COR-L47 (cell line): ENCODE results near the gene PITX1.

Experiments used
- DNase-seq: peaks from one replicate; lab custom pipeline; 2025; lab: John Stamatoyannopoulos, UW

Gene PITX1

DNA sequence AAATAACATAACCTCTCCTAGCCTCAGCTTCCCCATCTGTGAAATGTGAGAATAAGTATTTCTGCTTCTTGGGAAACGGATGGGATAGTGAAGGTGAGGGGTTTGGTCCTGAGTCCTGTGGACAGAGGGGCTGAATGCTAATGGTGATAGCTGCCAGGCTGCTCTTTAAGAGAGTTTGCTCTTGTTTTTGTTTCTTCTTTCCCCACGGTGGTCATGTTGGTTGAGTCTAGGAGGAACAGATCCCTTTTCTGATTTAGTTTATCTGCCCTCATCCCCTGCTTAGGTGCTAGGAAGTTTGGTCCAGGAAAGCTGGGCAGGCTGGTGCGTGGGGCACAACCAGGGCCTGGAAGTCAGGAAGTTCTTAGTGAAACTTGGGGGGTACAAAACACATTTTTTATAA, 7.7 kb upstream of the PITX1 start:
- no peak for DNase-seq

DNA sequence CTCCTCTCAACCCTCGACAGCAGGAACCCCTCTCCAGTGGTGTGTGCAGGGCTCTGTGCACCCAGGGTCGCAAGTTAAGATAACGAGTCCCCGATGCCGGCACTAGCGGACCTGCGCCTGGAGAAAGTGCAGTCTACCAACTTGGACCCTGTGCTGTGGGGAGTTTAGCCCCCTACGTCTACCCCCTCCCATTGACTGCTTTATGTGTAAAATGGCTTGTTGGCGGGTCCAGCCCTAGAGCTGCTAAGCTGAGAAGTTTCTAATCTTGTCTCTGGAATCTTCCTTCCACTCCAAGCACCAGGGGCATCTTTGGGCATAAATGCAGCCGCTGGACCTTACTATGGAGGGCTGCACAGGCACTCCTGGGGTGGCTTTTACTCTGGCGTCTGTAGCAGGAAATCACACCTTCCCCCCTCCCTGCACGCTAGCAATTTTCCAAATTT, 7.1 kb upstream of the PITX1 start:
- DNase-seq, result no peak

DNA sequence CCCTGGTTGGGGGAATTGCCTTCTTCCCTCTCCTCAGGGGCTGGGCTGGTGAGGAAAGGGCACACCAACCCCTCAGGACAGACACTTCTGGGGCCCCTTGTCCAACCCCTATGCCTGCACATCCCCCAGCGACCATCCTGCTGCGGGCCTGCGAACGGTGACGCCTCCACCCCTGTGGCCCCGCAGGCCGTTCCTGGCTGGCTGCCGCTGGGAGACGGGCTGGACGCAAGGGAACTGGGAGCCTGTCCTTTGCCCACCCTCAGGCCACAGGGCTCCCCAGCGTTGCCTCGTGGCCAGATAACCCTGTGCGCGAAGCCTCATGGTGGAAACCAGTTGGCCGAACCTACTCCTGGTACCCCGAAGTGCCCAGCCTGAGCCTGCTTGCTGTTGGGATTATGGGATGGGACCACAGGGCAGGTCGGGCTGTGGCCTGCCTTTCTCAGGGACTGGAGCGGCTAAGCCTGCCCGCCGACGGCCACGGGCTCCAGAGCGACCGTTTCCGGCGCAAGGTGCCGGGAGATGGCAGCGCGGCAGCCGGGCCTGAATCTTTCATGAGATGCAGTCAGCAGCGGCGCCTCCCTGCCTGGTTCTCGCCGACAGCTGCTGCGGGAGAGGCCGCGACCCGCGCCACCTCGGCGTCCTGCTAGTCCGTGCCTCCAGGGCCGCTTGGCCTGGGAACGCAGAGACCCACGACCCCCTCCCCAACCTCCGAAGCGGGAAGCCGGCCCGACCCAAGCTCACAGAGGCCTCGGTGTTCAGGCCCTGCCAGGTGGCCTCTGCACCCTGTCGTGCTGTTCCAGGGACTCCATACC, 6.5 kb upstream of the PITX1 start:
- no peak for DNase-seq

DNA sequence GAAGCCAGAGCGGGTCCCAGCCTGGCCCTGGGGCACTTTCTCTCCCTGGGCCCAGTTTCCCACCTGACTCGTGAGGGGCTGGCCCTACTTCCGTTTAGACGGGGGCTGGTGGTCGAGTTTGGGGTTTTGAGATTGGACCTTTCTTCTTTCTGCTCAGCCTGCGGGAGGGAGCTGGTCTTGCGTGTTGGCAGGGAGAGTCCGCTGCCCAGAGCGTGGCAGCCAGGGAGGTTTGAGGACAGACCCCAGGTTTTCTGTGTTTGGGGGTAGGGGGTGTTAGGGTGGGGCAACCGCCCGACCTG, 6.0 kb upstream of the PITX1 start:
- DNase-seq, result no peak

DNA sequence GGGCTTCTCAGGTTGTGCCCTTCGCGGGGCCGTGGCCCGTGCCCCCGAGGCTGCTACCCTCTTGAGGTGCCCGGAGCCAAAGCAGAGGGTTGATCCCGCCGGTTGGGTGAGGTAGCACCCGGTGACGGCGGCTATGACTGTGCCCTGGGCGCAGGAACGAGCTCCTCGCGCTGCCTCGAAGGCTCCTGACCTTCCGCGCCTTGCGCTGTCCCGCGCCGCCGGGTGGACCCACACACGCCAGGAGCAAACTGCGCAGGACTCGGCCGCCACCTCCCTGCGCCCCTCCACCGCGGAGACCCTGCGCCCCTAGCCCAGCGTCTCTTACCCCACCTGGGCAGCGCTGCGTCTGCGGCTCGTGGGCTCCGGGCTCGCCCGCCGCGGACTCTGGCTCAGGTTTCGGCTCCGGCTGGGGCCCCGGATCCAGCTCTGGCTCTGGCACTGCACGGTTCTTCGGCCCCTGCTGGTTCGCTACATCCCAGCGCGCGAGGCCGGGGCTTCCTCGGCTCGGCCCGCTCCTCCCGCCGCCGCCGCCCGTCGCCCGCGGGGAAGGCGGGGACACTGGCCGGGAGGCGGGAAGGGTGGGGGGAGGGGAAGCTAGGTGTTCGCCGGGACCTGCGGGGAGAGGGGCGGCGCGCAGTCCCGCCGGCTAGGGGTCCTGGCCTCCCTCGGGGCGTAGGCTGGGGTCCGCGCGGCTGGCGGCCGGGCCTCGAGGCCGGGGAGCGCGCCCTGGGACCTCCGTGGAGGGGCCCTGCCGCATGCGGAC, 5.4 kb upstream of the PITX1 start:
- no peak for DNase-seq

GRCh38 chr5:135038813-135039270, 4.8 kb upstream of the PITX1 start:
- no peak for DNase-seq

DNA sequence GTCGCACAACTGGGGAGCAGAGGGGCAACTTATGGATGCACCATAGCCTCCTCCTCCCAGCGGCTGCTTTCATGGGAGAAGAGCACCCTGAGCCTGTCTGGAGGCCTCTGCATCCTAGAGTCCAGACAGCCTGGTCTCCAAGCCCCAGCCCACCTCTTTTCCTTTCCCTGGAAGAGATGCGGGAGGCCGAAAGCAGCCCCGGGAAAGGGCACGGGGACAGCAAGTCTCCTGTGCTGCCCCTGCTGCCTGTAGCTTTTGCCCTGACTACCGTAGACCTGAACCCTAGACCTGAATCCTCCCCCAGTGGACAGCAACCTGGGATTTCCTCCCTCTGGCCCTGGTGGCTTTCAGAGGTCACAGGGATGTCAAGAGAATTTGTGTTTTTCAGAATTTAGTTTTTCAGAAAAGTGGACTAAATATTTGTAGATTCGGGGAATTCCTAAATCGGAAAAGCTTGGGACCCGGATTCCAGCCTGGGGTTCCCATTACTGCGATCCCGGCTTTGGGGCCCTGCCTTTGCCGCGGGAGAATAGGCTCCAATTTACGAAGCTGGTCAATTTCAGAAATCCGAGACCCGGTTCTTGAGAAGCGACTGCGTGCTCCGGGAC, 4.3 kb upstream of the PITX1 start:
- no peak for DNase-seq

- no peak for DNase-seq
These were observed 3.6 kb upstream of the PITX1 start for GRCh38 chr5:135037519-135038204.

DNA sequence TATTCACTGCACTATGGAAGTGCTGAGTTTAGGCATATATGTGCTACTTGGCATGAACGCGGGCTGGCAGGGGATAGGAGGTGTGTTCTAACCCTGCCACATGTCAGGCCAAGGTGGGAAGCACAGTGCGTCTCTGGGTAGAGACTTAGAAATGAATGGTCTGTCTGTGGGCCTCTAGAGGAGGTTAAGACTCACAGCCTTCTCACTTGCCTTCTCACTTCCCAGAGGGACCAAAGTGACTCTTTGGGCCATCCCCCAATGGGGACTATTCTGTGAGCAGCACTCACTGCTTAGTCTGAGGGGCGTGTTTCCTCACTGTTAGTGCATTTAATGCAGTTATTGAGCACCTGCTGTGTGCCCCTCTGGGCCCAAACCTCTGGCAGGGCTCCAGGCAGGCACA, 2.4 kb upstream of the PITX1 start:
- DNase-seq, result no peak

GRCh38 chr5:135035678-135036030, 1.6 kb upstream of the PITX1 start:
- DNase-seq, result no peak

DNA sequence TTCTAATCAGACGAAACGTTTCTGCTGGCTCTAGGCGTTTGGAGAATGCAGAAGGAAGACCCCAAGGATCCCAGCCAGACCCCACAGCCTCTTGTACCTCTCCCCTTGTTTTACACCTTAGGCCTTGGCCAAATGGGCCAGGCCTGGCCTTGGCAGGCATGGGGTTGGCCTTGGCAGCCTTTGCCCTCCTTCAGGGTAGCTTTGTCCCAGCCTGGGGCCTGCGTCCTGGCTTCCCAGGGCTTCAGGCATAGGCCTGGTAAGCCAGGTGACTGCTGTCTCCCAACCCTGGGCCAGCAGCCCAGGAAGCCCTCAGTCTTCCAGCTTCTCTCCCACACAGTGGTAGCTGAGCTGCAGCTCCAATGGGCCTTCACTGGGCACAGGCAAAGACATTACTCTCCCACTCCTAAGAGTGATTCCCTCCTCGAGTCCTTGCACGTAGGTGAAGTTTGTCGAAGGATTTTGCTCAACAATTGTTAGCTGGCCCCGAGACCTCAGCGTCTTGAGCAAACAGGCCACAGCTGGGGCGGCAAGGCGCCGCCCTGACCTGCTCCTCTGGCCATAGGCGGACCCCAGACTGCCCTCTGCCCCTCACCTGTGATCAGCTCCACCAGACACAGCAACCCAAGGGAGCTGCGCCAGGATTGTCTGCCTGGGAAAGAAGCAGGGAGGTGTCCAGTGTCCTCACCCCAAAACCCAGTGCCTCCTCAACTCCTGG, 1.1 kb upstream of the PITX1 start:
- DNase-seq, result no peak

- DNase-seq, result peak; percentile 66
These were observed 371 bp upstream of the PITX1 start for GRCh38 chr5:135034236-135034962.

- DNase-seq, result peak; percentile 34
These were observed 798 bp downstream of the PITX1 start for GRCh38 chr5:135032999-135033861.

DNA sequence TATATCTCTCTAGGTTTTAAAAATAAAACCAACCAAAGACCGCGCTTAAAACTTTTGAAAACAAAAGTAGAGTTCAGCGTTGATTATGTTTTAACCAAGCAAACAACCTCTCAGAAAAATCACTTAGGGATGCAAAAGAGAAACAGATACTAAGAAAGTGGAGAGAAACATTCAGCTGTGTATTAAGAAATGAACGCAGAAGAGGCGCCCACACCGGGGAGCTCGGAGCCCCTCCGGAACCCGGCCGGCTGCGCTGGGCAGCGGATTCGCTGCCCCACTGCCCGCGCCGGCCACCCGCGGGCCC, 1.4 kb downstream of the PITX1 start:
- no peak for DNase-seq

DNA sequence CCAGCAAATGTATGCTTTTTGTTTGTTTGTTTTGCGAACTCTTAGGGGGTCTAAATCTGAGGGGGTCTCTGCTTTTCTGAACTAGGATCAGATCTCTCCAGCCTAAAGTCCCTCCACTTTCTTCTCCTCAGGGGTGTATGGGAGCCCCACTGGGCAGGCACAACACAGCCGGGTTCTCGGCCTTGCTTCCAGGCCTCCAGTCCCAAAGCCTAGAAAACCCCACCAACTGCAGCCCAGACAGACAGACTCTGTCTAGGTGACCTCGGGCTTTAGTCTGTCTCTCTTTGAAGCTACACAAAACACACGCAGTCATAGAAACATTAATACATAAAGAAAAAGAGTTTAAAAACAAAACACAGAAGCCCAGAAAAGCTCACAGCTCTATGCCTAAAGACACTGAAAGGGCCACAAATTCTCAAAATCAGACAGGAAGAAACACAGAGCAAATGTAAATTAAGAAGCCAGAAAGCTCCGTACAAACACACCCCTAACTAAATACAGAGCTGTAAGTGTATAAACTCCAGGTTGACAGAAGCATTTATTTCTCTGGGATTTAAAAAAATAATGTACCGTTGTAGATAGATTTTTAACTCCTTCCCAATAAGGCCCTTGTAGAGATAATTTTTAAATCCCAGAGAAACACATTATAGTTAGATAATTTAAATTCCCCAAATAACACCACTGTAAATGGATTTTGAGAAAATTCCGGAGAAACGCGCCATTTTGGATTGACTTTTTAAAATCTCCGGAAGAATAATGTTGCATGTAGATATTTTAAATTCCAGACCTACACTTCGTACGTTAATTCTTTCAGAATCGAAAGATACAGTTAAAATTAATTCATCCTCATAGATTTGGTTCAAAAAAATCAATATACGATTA, 2.0 kb downstream of the PITX1 start:
- DNase-seq, result no peak

GRCh38 chr5:135030956-135031812, 2.8 kb downstream of the PITX1 start:
- no peak for DNase-seq

GRCh38 chr5:135030123-135030955, 3.7 kb downstream of the PITX1 start:
- no peak for DNase-seq
